Spleen (tissue), 7 donors: ENCODE data around the gene SH3BP5L.

Experiments used
- POLR2A ChIP-seq, 3 donors: fragments of 450-650 bp; IDR thresholded peaks; one replicate each; pipeline ENCODE4 v1.5.1; 2017; ENCODE audit warnings: antibody characterized with exemption in 3 of 3, mild to moderate bottlenecking in 1 of 3
- POLR2AphosphoS5 ChIP-seq, 3 donors: sonication (generic); formaldehyde crosslinking; IDR thresholded peaks; one replicate each; pipeline ENCODE4 v1.5.1; 2017; ENCODE audit warnings: antibody characterized with exemption in 3 of 3
- TF ChIP-seq, protein P1 (sequence below), 11 experiments: fragments of 200-600 bp in 7 of 11; fragments of 450-650 bp in 4 of 11; sonication (generic) in 4 of 11; IDR thresholded peaks in 8 of 11; conservative IDR thresholded peaks in 3 of 11; 1 replicate in 7 of 11; 2 replicates in 4 of 11; pipeline versions ENCODE4 v1.4.0 to v1.8.0; 2016 to 2021; ENCODE audit warnings: antibody characterized with exemption in 11 of 11, inconsistent platforms in 4 of 11, mild to moderate bottlenecking in 1 of 11
- donor health status: DM: no; HTN: no; CAD: no; lungs with moderate emphysema.
- donor health status: DM: no; HTN: no; CAD: no.
- donor health status: DM: no; HTN: no; CAD: no.

DNA sequence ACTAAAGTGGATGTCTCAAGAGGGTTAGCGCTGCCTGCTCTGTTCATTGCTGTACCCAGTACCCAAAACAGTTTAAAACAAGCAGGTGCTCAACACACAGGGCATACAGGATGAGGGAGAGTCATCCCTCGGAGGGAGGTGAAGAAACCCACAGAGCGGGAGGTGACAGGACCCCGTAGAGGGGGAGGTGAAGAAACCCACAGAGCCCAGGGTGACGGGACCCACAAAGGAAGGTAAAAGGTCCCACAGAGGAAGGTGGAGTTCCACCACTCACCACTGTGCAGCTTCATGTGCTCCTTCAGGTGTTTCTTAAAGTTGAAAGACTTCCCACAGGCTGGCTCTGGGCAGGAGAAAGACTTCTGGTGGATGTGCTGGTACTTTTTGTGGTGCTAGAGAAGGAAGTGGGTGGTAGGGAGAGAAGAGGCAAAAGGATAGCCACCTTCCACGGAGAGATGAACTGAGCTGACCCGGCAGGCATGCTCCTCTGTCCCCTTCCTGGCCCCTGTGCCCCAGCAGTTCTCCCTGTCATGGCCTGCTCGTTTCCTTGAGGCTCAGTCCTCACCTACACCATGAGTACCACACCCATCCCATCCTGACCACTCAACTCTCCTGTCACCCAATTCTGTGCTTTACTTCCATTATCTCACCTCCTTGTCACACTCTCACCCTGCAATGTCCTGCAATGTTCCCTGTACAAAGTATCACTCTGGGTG lies 28.1 kb upstream of the SH3BP5L start:
- TF ChIP-seq, protein P1, sequence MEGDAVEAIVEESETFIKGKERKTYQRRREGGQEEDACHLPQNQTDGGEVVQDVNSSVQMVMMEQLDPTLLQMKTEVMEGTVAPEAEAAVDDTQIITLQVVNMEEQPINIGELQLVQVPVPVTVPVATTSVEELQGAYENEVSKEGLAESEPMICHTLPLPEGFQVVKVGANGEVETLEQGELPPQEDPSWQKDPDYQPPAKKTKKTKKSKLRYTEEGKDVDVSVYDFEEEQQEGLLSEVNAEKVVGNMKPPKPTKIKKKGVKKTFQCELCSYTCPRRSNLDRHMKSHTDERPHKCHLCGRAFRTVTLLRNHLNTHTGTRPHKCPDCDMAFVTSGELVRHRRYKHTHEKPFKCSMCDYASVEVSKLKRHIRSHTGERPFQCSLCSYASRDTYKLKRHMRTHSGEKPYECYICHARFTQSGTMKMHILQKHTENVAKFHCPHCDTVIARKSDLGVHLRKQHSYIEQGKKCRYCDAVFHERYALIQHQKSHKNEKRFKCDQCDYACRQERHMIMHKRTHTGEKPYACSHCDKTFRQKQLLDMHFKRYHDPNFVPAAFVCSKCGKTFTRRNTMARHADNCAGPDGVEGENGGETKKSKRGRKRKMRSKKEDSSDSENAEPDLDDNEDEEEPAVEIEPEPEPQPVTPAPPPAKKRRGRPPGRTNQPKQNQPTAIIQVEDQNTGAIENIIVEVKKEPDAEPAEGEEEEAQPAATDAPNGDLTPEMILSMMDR (IDR thresholded peaks at IDR 0.05 in 8 of 11, conservative IDR thresholded peaks at IDR 0.05 in 3 of 11), result peak in 1 of 11 experiments; percentile 5
- TF ChIP-seq POLR2A (IDR thresholded peaks at IDR 0.05) (no peak), POLR2AphosphoS5 (IDR thresholded peaks at IDR 0.05) (no peak)
